Measurements from ENCODE around the gene WDFY2.

The WDFY2 gene

DNA sequence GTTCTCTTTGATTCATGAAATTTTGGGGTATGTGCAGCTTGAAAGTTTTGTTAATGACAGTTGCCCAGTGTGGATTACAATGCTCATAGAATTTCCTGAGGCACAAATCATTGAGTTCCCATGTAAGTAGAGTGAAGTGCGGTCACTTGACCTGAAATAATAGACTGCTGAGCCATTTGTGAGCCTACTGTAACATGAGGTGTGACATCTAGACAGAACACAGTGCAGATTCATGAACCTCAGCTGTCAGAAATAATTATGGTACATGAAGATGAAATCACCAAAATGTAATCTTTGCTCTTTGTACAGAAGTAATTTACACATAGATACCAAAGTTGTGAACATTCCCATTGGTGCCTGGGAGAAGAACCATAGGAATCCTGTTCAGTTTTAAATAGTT is 135.1 kb downstream of the WDFY2 start:
- Histone ChIP-seq H3K9me2 (replicated peaks; ENCODE audit: low read depth, low read length) (no peaks in the 10 kb centered on the region), H2AFZ (ENCODE audit: low read length) (no peak overlapping the region), H3K36me3 (ENCODE audit: insufficient read depth, low read length) (no peaks in the 10 kb centered on the region; the same call in 1 of the 2 replicates), H3K27me3 (ENCODE audit: insufficient read depth, low read length, poor library complexity, severe bottlenecking) (no peaks in the 10 kb centered on the region), H3K4me2 (ENCODE audit: low read depth, low read length, poor library complexity, severe bottlenecking) (no peak overlapping the region), H3K9me3 (ENCODE audit: insufficient read depth, low read depth, low read length) (no peaks in the 10 kb centered on the region), H3K4me1 (ENCODE audit: insufficient read depth, low read length, poor library complexity, severe bottlenecking) (no peaks in the 10 kb centered on the region), H3K4me3 (ENCODE audit: low read length, poor library complexity, severe bottlenecking) (no peak overlapping the region), H3K9ac (ENCODE audit: low read depth, low read length, poor library complexity, severe bottlenecking) (no peak overlapping the region), H3F3A (ENCODE audit: low read depth) (no peaks in the 10 kb centered on the region), H3K79me2 (ENCODE audit: insufficient read depth, low read length) (no peaks in the 10 kb centered on the region), H4K20me1 (ENCODE audit: insufficient read depth, low read length, poor library complexity, severe bottlenecking) (no peaks in the 10 kb centered on the region)
- no peak for TF ChIP-seq EZH2phosphoT487 (IDR thresholded peaks at IDR 0.05; ENCODE audit: borderline replicate concordance)
- TF ChIP-seq, protein P1, sequence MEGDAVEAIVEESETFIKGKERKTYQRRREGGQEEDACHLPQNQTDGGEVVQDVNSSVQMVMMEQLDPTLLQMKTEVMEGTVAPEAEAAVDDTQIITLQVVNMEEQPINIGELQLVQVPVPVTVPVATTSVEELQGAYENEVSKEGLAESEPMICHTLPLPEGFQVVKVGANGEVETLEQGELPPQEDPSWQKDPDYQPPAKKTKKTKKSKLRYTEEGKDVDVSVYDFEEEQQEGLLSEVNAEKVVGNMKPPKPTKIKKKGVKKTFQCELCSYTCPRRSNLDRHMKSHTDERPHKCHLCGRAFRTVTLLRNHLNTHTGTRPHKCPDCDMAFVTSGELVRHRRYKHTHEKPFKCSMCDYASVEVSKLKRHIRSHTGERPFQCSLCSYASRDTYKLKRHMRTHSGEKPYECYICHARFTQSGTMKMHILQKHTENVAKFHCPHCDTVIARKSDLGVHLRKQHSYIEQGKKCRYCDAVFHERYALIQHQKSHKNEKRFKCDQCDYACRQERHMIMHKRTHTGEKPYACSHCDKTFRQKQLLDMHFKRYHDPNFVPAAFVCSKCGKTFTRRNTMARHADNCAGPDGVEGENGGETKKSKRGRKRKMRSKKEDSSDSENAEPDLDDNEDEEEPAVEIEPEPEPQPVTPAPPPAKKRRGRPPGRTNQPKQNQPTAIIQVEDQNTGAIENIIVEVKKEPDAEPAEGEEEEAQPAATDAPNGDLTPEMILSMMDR (conservative IDR thresholded peaks at IDR 0.05; ENCODE audit: low read length), result no peak

DNA sequence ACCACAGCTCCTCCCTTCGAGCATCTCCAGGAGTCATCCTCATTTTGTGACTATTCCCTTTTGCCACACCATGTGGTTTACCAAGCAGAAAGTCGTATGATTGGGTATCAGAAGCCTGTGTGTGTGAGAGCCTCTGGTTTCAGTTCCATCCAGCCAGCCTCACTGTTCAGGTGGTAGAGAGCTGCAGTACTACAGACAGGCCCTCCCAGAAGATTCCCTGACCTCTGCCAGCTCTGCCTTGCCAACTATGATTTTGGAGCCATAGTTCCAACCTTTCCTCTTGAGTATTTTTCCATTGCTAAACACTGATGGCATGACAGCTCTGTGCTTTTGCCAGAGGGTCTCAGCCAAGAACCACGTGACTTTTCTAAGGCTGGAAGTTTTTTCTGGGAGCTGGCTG is 137.2 kb downstream of the WDFY2 start:
- no peaks in the 10 kb centered on the region for H3K79me2 ChIP-seq (ENCODE audit: insufficient read depth, low read length)

DNA sequence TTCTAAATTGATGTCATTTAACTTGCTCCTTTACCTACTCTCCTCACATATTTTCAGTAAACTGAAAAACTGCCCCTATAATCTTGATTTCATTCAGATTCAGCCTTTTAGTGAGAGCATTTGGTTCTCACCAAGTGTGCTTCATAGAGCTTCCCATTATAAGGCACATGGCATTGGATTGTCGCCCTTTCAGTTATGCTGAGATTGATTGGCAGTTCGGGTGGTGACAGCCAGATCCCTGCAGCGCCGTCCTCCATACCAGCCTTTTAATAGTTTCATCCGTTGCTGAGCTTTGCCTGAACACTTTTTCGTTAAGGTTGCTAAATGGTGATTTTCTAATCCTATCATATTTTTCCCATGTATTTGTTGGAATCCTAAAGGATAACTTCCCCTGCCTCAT is 139.3 kb downstream of the WDFY2 start:
- Histone ChIP-seq H3F3A (ENCODE audit: low read depth) (no peaks in the 10 kb centered on the region), H3K9me2 (replicated peaks; ENCODE audit: low read depth, low read length) (no peaks in the 10 kb centered on the region), H3K27me3 (ENCODE audit: insufficient read depth, low read length, poor library complexity, severe bottlenecking) (no peaks in the 10 kb centered on the region), H3K9ac (ENCODE audit: low read depth, low read length, poor library complexity, severe bottlenecking) (no peak overlapping the region), H3K9me3 (ENCODE audit: insufficient read depth, low read depth, low read length) (no peaks in the 10 kb centered on the region), H3K4me2 (ENCODE audit: low read depth, low read length, poor library complexity, severe bottlenecking) (no peak overlapping the region), H3K36me3 (ENCODE audit: insufficient read depth, low read length) (peaks cover 8% of the 10 kb centered on the region; the same call in 1 of the 2 replicates), H3K4me3 (ENCODE audit: low read length, poor library complexity, severe bottlenecking) (no peak overlapping the region), H3K79me2 (ENCODE audit: insufficient read depth, low read length) (no peaks in the 10 kb centered on the region), H4K20me1 (ENCODE audit: insufficient read depth, low read length, poor library complexity, severe bottlenecking) (no peaks in the 10 kb centered on the region), H2AFZ (ENCODE audit: low read length) (no peak overlapping the region), H3K4me1 (ENCODE audit: insufficient read depth, low read length, poor library complexity, severe bottlenecking) (no peaks in the 10 kb centered on the region)
- TF ChIP-seq EZH2phosphoT487 (IDR thresholded peaks at IDR 0.05; ENCODE audit: borderline replicate concordance), result no peak
- TF ChIP-seq, protein P1 (conservative IDR thresholded peaks at IDR 0.05; ENCODE audit: low read length), result no peak

More for the DNA sequence above, 137.2 kb downstream of the WDFY2 start:
- H3K9me3 ChIP-seq (ENCODE audit: insufficient read depth, low read depth, low read length), result no peaks in the 10 kb centered on the region
- no peak overlapping the region for H3K4me3 ChIP-seq (ENCODE audit: low read length, poor library complexity, severe bottlenecking)
- H3K9me2 ChIP-seq (replicated peaks; ENCODE audit: low read depth, low read length), result no peaks in the 10 kb centered on the region
- no peak overlapping the region for H2AFZ ChIP-seq (ENCODE audit: low read length)
- H3K9ac ChIP-seq (ENCODE audit: low read depth, low read length, poor library complexity, severe bottlenecking), result no peak overlapping the region
- H3K4me2 ChIP-seq (ENCODE audit: low read depth, low read length, poor library complexity, severe bottlenecking), result no peak overlapping the region
- no peaks in the 10 kb centered on the region for H3K27me3 ChIP-seq (ENCODE audit: insufficient read depth, low read length, poor library complexity, severe bottlenecking)
- TF ChIP-seq EZH2phosphoT487 (IDR thresholded peaks at IDR 0.05; ENCODE audit: borderline replicate concordance), result no peak
- TF ChIP-seq, protein P1 (conservative IDR thresholded peaks at IDR 0.05; ENCODE audit: low read length), result no peak
- H4K20me1 ChIP-seq (ENCODE audit: insufficient read depth, low read length, poor library complexity, severe bottlenecking), result no peaks in the 10 kb centered on the region
- H3F3A ChIP-seq (ENCODE audit: low read depth), result no peaks in the 10 kb centered on the region
- H3K4me1 ChIP-seq (ENCODE audit: insufficient read depth, low read length, poor library complexity, severe bottlenecking), result no peaks in the 10 kb centered on the region
- H3K36me3 ChIP-seq (ENCODE audit: insufficient read depth, low read length), result no peaks in the 10 kb centered on the region; the same call in 1 of the 2 replicates
